Measurements from ENCODE around the gene ZRANB3. TPM values are rescaled to one million over a fixed set of nuclear protein-coding genes. Genes with fewer than 3 reads are reported as not detected.

Gene ZRANB3
- polyA plus RNA-seq, 1 experiment, result 3.3 TPM

GRCh38 chr2:135494503-135494902 lies 36.5 kb downstream of the ZRANB3 start:
- no peak overlapping the region for H3K4me3 ChIP-seq (ENCODE audit: low read depth, low read length)
- POLR2A ChIA-PET, result no interaction called here
- no peaks in the 10 kb centered on the region for H3K36me3 ChIP-seq (ENCODE audit: control insufficient read depth, insufficient read depth, low read length)
- CTCF ChIA-PET, result no interaction called here
- peak; percentile 3 for DNase-seq (ENCODE audit: low read depth)
- H3K27me3 ChIP-seq (ENCODE audit: control insufficient read depth, insufficient read depth, low read length), result no peaks in the 10 kb centered on the region
- TF ChIP-seq, protein P1, sequence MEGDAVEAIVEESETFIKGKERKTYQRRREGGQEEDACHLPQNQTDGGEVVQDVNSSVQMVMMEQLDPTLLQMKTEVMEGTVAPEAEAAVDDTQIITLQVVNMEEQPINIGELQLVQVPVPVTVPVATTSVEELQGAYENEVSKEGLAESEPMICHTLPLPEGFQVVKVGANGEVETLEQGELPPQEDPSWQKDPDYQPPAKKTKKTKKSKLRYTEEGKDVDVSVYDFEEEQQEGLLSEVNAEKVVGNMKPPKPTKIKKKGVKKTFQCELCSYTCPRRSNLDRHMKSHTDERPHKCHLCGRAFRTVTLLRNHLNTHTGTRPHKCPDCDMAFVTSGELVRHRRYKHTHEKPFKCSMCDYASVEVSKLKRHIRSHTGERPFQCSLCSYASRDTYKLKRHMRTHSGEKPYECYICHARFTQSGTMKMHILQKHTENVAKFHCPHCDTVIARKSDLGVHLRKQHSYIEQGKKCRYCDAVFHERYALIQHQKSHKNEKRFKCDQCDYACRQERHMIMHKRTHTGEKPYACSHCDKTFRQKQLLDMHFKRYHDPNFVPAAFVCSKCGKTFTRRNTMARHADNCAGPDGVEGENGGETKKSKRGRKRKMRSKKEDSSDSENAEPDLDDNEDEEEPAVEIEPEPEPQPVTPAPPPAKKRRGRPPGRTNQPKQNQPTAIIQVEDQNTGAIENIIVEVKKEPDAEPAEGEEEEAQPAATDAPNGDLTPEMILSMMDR (IDR thresholded peaks at IDR 0.05; ENCODE audit: insufficient read depth, low read depth, low read length), result no peak

DNA sequence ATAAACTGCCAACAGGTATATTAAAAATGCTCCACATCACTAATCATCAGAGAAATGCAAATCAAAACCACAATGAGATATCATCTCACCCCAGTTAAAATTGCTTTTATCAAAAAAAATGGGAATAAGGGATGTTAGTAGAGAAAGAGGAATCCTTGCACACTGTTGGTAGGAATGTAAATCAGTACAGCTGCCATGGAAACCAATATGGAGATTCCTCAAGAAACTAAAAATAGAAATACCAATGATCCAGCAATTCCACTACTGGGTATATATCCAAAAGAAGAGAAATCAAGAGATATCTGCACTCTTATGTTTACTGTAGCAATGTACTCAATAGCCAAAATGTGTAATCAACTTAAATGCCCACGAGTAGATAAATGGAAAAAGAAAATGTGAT lies 40.6 kb downstream of the ZRANB3 start:
- CTCF ChIA-PET, result no interaction called here
- Histone ChIP-seq H3K36me3 (ENCODE audit: control insufficient read depth, insufficient read depth, low read length) (no peaks in the 10 kb centered on the region), H3K4me3 (ENCODE audit: low read depth, low read length) (no peak overlapping the region), H3K27me3 (ENCODE audit: control insufficient read depth, insufficient read depth, low read length) (no peaks in the 10 kb centered on the region)
- POLR2A ChIA-PET, result no interaction called here
- peak; percentile 20 for DNase-seq (ENCODE audit: low read depth)
- TF ChIP-seq, protein P1 (IDR thresholded peaks at IDR 0.05; ENCODE audit: insufficient read depth, low read depth, low read length), result no peak

- ChIA-PET POLR2A (no interaction called here), CTCF (interaction anchor here (0.6 kb wide), 1 partner anchor 8 kb away, joined by 3 read pairs; no protein-coding TSS in a partner anchor)
- TF ChIP-seq, protein P1 (IDR thresholded peaks at IDR 0.05; ENCODE audit: insufficient read depth, low read depth, low read length), result no peak
- H3K36me3 ChIP-seq (ENCODE audit: control insufficient read depth, insufficient read depth, low read length), result no peaks in the 10 kb centered on the region
- H3K4me3 ChIP-seq (ENCODE audit: low read depth, low read length), result no peak overlapping the region
- DNase-seq (ENCODE audit: low read depth), result no peak
- no peaks in the 10 kb centered on the region for H3K27me3 ChIP-seq (ENCODE audit: control insufficient read depth, insufficient read depth, low read length)
These were observed 45.6 kb downstream of the ZRANB3 start for GRCh38 chr2:135485441-135485840.

- H3K36me3 ChIP-seq (ENCODE audit: control insufficient read depth, insufficient read depth, low read length), result no peaks in the 10 kb centered on the region
- ChIA-PET CTCF (interaction anchor here (1.5 to 3.5 kb wide), 2 partner anchors 235 to 471 kb away, joined by 4 to 14 read pairs; no protein-coding TSS in a partner anchor), POLR2A (no interaction called here)
- H3K27me3 ChIP-seq (ENCODE audit: control insufficient read depth, insufficient read depth, low read length), result no peaks in the 10 kb centered on the region
- no peak overlapping the region for H3K4me3 ChIP-seq (ENCODE audit: low read depth, low read length)
- no peak for DNase-seq (ENCODE audit: low read depth)
- TF ChIP-seq, protein P1 (IDR thresholded peaks at IDR 0.05; ENCODE audit: insufficient read depth, low read depth, low read length), result no peak
These were observed 55.9 kb downstream of the ZRANB3 start for GRCh38 chr2:135475128-135475527.

GRCh38 chr2:135473567-135473966 lies 57.5 kb downstream of the ZRANB3 start:
- H3K4me3 ChIP-seq (ENCODE audit: low read depth, low read length), result no peak overlapping the region
- H3K36me3 ChIP-seq (ENCODE audit: control insufficient read depth, insufficient read depth, low read length), result no peaks in the 10 kb centered on the region
- ChIA-PET CTCF (interaction anchor here (0.6 to 3.5 kb wide), 5 partner anchors 11 to 470 kb away, joined by 3 to 21 read pairs (median 4); no protein-coding TSS in a partner anchor), POLR2A (interaction anchor here (0.5 to 0.7 kb wide), 2 partner anchors 22 to 295 kb away, joined by 3 to 4 read pairs; no protein-coding TSS in a partner anchor)
- TF ChIP-seq, protein P1 (IDR thresholded peaks at IDR 0.05; ENCODE audit: insufficient read depth, low read depth, low read length), result peak; percentile 48
- DNase-seq (ENCODE audit: low read depth), result no peak
- H3K27me3 ChIP-seq (ENCODE audit: control insufficient read depth, insufficient read depth, low read length), result no peaks in the 10 kb centered on the region

All from BJ (cell line).